A549 (cell line): ENCODE measurements around the gene RECQL.

Source experiments
- KDM1A ChIP-seq: fragments of 200-600 bp; sonication (generic); IDR thresholded peaks from 2 replicates; pipeline ENCODE4 v1.6.1; 2016; ENCODE audit warnings: low read depth, mild to moderate bottlenecking
- SMC3 ChIP-seq: fragments of >200 bp; sonication (Bioruptor Twin); formaldehyde crosslinking; IDR thresholded peaks from 3 replicates; pipeline ENCODE4 v1.6.1; 2018; ENCODE audit warnings: inconsistent platforms
- TF ChIP-seq, protein P1 (sequence below): fragments of >200 bp; sonication (Bioruptor Twin); formaldehyde crosslinking; IDR thresholded peaks from 3 replicates; pipeline ENCODE4 v1.5.1; 2016

DNA sequence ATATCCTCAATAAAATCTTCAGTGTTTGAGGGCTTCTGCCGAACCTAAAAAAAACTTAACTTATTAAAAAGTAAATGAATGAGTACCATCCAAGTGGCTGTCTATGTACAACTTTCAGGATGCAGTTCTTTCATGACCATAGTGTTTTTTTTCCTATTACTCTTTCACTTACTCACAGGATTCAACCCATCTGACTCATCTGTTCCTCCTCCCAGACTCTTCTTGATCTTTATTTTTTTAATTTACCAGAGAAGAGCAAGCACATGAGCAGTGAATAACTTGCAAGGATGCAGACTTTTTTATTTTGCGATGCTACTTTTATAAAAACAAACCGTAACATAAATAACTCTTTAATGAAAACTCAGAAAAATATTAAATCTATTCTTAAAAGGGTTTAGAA, 24.5 kb downstream of the RECQL start:
- TF ChIP-seq, protein P1, sequence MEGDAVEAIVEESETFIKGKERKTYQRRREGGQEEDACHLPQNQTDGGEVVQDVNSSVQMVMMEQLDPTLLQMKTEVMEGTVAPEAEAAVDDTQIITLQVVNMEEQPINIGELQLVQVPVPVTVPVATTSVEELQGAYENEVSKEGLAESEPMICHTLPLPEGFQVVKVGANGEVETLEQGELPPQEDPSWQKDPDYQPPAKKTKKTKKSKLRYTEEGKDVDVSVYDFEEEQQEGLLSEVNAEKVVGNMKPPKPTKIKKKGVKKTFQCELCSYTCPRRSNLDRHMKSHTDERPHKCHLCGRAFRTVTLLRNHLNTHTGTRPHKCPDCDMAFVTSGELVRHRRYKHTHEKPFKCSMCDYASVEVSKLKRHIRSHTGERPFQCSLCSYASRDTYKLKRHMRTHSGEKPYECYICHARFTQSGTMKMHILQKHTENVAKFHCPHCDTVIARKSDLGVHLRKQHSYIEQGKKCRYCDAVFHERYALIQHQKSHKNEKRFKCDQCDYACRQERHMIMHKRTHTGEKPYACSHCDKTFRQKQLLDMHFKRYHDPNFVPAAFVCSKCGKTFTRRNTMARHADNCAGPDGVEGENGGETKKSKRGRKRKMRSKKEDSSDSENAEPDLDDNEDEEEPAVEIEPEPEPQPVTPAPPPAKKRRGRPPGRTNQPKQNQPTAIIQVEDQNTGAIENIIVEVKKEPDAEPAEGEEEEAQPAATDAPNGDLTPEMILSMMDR, result no peak
- TF ChIP-seq KDM1A (no peak), SMC3 (no peak)
